ENCODE data around the gene TUBB1. TPM values are rescaled to one million over a fixed set of nuclear protein-coding genes. Genes with fewer than 3 reads are reported as not detected.

Gene TUBB1
- total RNA-seq, 1 donor from 2014 or later: not detected

DNA sequence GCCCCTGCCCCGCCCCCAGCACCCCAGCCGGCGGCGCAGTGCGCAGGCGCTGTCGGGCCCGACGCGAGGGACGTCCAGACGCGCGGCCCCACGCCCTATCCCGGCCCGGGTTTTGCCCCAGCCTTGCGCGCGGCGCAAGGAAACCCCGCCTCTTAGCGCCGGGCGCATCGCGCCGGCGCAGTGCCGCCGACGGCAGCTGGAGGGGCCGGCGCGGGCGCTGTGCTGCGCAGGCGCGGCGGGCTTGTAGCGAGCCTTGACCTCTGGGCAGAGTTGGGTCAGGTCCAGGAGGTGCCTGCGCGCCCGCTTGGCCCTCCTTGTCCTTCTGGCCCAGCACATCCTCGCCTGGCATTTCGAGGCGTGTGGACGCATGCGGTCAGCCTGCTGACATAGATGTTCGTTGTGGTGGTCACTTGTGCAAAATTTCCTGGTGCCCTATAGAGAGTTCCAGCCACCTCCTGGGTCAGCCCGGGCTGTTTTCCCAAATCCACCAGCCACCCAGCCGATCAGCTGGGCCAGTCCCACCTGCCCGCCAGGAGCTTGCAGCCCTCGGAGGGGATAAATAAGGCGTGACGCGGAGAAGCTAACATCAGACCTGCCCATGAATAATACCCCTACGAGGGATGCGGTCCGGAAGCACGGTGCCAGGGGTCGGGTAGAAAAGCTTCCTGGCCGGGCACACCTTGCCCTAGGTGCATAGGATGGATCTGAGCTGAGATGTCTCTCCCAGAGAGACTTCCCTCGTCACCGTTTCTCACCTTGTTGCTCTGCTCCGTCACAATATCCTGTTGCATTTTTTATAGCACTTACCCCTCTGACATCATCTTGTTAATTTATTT lies 23.8 kb downstream of the TUBB1 start:
- TF ChIP-seq, protein P1, sequence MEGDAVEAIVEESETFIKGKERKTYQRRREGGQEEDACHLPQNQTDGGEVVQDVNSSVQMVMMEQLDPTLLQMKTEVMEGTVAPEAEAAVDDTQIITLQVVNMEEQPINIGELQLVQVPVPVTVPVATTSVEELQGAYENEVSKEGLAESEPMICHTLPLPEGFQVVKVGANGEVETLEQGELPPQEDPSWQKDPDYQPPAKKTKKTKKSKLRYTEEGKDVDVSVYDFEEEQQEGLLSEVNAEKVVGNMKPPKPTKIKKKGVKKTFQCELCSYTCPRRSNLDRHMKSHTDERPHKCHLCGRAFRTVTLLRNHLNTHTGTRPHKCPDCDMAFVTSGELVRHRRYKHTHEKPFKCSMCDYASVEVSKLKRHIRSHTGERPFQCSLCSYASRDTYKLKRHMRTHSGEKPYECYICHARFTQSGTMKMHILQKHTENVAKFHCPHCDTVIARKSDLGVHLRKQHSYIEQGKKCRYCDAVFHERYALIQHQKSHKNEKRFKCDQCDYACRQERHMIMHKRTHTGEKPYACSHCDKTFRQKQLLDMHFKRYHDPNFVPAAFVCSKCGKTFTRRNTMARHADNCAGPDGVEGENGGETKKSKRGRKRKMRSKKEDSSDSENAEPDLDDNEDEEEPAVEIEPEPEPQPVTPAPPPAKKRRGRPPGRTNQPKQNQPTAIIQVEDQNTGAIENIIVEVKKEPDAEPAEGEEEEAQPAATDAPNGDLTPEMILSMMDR (IDR thresholded peaks at IDR 0.05): no peak
- Mint-ChIP-seq H3K27ac (ENCODE audit: unreplicated experiment) (peak overlapping the region; percentile 75), H3K36me3 (ENCODE audit: low read depth) (peaks cover 5% of the 10 kb centered on the region), H3K9me3 (ENCODE audit: low read depth) (no peaks in the 10 kb centered on the region), H3K4me3 (ENCODE audit: unreplicated experiment) (peak overlapping the region; percentile 84), H3K27me3 (ENCODE audit: low read depth) (no peaks in the 10 kb centered on the region), H3K4me1 (ENCODE audit: low read depth) (peaks cover 41% of the 10 kb centered on the region)
- DNase-seq (ENCODE audit: low spot score): peak; percentile 95

GRCh38 chr20:59043698-59044097 lies 24.5 kb downstream of the TUBB1 start:
- H3K27ac Mint-ChIP-seq (ENCODE audit: unreplicated experiment): no peak overlapping the region
- peaks cover 5% of the 10 kb centered on the region for H3K36me3 Mint-ChIP-seq (ENCODE audit: low read depth)
- TF ChIP-seq, protein P1 (IDR thresholded peaks at IDR 0.05): no peak
- no peak for DNase-seq (ENCODE audit: low spot score)
- H3K27me3 Mint-ChIP-seq (ENCODE audit: low read depth): no peaks in the 10 kb centered on the region
- H3K4me3 Mint-ChIP-seq (ENCODE audit: unreplicated experiment): no peak overlapping the region
- H3K4me1 Mint-ChIP-seq (ENCODE audit: low read depth): peaks cover 46% of the 10 kb centered on the region
- H3K9me3 Mint-ChIP-seq (ENCODE audit: low read depth): no peaks in the 10 kb centered on the region

- DNase-seq (ENCODE audit: low spot score): no peak
- Mint-ChIP-seq H3K4me3 (ENCODE audit: unreplicated experiment) (no peak overlapping the region), H3K36me3 (ENCODE audit: low read depth) (peaks cover 5% of the 10 kb centered on the region), H3K9me3 (ENCODE audit: low read depth) (no peaks in the 10 kb centered on the region), H3K4me1 (ENCODE audit: low read depth) (peaks cover 42% of the 10 kb centered on the region), H3K27me3 (ENCODE audit: low read depth) (no peaks in the 10 kb centered on the region), H3K27ac (ENCODE audit: unreplicated experiment) (no peak overlapping the region)
- TF ChIP-seq, protein P1 (IDR thresholded peaks at IDR 0.05): no peak
Observed at GRCh38 chr20:59044295-59044694, 25.1 kb downstream of the TUBB1 start.

DNA sequence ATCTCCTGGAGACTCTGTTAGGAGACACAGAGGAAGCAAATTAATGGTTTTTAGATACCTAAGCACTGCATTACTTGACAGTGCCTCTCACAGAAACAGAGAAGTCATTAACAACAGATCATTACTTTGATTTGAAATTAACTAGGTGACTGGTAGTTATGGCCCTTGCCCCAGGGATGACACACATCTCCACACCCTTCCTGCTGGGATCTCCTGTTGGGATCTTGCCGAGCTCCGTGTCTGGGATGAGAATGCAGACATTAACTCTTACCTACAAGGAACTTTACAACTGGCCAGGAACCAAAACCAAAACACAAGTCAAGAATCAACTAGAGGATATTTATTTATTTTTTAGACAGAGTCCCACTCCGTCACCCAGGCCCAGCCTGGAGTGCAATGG lies 25.6 kb downstream of the TUBB1 start:
- TF ChIP-seq, protein P1 (IDR thresholded peaks at IDR 0.05): no peak
- Mint-ChIP-seq H3K4me1 (ENCODE audit: low read depth) (peaks cover 39% of the 10 kb centered on the region), H3K4me3 (ENCODE audit: unreplicated experiment) (no peak overlapping the region), H3K27me3 (ENCODE audit: low read depth) (no peaks in the 10 kb centered on the region), H3K27ac (ENCODE audit: unreplicated experiment) (no peak overlapping the region), H3K36me3 (ENCODE audit: low read depth) (peaks cover 5% of the 10 kb centered on the region), H3K9me3 (ENCODE audit: low read depth) (no peaks in the 10 kb centered on the region)
- DNase-seq (ENCODE audit: low spot score): no peak

- H3K4me1 Mint-ChIP-seq (ENCODE audit: low read depth): peaks cover 18% of the 10 kb centered on the region
- no peak for DNase-seq (ENCODE audit: low spot score)
- TF ChIP-seq, protein P1 (IDR thresholded peaks at IDR 0.05): no peak
- H3K9me3 Mint-ChIP-seq (ENCODE audit: low read depth): no peaks in the 10 kb centered on the region
- no peaks in the 10 kb centered on the region for H3K36me3 Mint-ChIP-seq (ENCODE audit: low read depth)
- H3K27me3 Mint-ChIP-seq (ENCODE audit: low read depth): peaks cover 5% of the 10 kb centered on the region
- H3K4me3 Mint-ChIP-seq (ENCODE audit: unreplicated experiment): no peak overlapping the region
- no peak overlapping the region for H3K27ac Mint-ChIP-seq (ENCODE audit: unreplicated experiment)
Observed at GRCh38 chr20:59046862-59047261, 27.6 kb downstream of the TUBB1 start.

Measured in chondrocyte (in vitro differentiated cells).